Keratinocyte (primary cell): ENCODE results near the gene CLEC3B.

Experiments used
- CTCF ChIP-seq, 3 experiments: IDR thresholded peaks in 1 of 3; conservative IDR thresholded peaks in 1 of 3; optimal IDR thresholded peaks in 1 of 3; 2 replicates in 2 of 3; 3 replicates in 1 of 3; pipeline versions ENCODE3 to v1.5.1; 2011; ENCODE audit warnings: low read length in 3 of 3, mild to moderate bottlenecking in 3 of 3, moderate library complexity in 2 of 3, control low read depth in 1 of 3, inconsistent platforms in 1 of 3; ENCODE audit not compliant: insufficient read depth in 2 of 3; ENCODE audit errors: extremely low read depth in 1 of 3
- EZH2 ChIP-seq: IDR thresholded peaks from one replicate; pipeline ENCODE4 v1.6.1; 2012; ENCODE audit warnings: inconsistent platforms, mild to moderate bottlenecking, low read length, moderate library complexity

DNA sequence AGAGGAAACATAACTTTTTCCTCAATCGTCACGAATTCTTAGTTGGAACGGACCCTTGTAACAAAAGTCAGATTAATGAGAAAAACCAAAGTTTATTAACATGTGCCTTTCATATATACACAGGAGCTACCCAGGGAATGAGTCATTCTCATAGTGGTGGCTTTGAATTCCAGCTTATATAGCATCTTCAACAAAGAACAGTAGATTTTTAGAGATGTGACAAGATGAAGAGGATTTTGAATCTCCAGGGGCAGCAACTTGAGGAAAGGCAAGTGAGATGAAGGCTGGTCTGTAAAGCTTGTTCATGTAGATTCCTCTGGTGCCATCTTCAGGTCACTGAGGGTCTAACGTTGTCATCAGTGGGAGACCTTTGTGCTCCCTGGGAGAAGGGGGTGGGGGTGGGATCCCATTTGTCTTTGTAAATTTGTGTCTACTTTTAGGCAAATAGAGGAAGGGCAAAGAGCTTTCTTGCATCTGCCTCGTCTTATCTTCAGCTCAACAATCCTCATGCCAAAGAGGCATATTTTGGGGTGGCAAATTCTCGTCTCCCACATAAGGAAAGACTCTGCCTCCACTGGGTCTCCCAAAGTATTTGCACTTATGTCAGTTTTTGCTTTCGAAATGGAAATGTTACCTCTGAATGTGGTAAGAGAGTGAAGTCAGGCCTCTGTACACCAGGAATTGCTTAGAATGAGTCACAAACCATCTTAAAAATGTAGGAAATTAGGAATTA lies 29.5 kb downstream of the CLEC3B start:
- peak in 1 of 3 experiments; percentile 56 for TF ChIP-seq CTCF (optimal IDR thresholded peaks at IDR 0.05 in 1 of 3, IDR thresholded peaks at IDR 0.05 in 1 of 3, conservative IDR thresholded peaks at IDR 0.05 in 1 of 3; ENCODE audit: extremely low read depth in 1 of 3, insufficient read depth in 2 of 3, low read length in 3 of 3)
- TF ChIP-seq EZH2, result no peak
